Cerebellar nuclear complex (tissue), 1 donor: ENCODE measurements around the gene PPP1R14C.
A peak's percentile ranks its signal among the peaks of the same experiment; 100 is the strongest.
"Not testable (repeated sequence)": the region's sequence is repeated elsewhere in the genome, so short reads cannot be mapped to it uniquely, and the experiment has no call there.

Source experiments
- DNase-seq, 2 experiments: peaks; one replicate each; lab custom pipeline; 2025; lab: John Stamatoyannopoulos, UW

PPP1R14C gene

GRCh38 chr6:150142670-150143515 lies at the start of gene PPP1R14C:
TSS of gene PPP1R14C (plus strand) at chr6:150143044. CDS start at chr6:150143193, 149 bp downstream.
- DNase-seq, result no peak

- DNase-seq, result no peak
Observed at GRCh38 chr6:150093397-150093796, 49.4 kb upstream of the PPP1R14C start.

DNA sequence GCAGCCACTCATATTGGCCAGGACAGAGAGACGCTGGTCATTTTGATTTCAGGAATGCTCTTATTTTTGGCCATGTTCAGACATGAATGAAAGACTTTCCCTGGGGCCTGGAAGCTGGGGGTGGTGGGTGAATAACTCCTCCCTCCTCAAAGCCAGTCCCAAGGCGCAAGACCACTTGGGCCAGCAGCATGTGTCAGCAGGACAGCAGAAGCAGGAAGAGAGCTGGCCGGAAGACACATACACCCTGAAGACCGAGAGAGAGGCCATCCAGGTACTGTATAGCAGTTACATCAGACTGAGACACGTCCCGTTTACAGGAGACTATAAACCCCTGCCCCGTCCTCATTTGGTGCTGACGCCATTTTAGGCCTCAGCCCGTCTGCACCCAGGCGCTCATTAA lies 44.7 kb upstream of the PPP1R14C start:
- no peak for DNase-seq

DNA sequence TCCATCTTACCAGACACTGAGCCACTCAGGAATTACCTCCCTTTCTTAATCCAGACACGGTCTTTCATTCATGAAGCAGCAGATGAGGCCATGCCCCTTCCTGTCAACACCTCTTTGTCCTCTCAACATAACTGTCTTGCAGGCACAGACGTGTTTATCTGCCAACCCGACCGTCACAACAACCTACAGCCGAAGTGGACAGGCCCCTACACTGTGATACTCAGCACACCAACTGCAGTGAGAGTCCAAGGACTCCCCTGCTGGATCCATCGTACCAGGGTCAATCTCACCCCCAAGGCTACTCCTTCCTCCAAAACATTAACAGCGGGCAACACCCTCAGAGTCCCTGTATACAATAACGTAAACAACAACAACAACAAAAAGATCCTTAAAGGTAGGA lies 43.3 kb upstream of the PPP1R14C start:
- no peak for DNase-seq

DNA sequence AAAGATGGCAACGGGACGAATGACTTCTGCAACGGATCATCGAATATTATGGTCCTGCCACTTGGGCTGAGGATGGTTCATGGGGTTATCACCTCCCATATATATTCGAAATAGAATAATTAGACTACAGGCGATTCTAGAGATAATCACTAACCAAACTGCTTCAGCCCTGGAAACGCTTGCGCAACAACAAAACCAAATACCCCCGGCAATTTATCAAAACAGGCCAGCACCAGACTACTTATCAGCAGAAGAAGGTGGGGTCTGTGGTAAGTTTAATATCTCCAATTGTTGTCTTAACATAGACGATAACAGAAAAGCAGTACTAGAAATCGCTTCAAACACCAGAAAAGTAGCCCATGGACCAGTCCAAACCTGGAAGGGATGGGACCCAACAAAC lies 42.9 kb upstream of the PPP1R14C start:
- no peak for DNase-seq

- DNase-seq, result no peak
Observed at GRCh38 chr6:150100745-150101144, 42.1 kb upstream of the PPP1R14C start.

DNA sequence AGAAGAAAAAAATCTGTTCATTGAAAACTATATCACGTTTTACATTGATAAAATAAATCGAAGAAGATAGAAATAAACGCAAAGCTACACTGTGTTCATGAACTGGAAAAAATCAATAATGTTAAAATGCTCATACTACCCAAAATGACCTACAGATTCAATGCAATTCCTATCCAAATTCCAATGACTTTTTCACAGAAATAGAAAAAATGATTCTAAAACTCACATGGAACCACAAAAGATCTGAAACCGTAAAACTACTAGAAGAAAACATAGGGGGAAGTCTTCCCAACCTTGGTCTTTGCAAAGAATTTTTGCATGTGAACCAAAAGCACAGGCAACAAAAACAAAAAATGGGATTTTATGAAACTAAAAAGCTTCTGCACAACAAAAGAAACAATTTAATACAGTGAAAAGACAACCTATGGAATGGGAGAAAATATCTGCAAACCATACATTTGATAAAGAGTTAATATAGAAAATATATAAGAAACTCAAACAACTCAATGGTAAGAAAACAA lies 40.0 kb upstream of the PPP1R14C start:
- DNase-seq, result no peak

DNA sequence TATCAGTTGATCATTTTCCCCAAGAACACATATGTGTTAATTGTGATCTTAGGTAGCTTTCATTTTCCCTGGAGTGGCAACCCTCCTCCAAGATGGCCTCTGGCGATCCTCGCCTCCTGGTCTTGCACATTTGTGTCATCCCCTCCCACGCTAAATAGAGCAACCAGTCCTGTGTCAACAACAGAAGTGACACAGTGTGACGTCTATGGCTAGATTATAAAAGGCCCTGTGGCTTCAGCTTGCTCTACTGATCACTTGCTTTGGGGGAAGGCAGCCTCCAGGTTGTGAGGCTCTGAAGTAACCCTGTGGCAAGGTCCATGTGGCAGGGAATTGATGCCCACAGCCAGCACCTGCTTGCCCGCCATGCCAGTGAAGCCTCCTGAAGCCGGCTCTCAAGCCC lies 30.6 kb upstream of the PPP1R14C start:
- DNase-seq, result no peak

DNA sequence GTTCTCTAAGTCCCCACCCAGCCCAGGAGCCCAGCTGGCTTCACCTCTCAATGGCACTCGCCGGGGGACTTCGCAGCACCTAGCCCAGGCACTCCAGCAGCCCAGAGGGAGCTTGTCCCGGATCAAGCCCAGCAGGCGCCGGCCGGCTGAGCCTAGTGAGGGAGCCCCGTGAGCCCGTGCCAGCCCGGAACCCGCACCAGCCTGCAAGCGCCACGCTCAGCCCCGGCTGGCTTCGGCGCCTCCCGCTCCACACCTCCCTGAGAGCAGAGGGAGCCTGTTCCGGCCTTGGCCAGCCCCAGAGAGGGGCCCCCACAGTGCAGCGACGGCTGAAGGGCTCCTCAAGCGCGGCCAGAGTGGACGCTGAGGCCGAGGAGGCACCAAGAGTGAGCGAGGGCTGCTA lies 27.1 kb upstream of the PPP1R14C start:
- no peak for DNase-seq

DNA sequence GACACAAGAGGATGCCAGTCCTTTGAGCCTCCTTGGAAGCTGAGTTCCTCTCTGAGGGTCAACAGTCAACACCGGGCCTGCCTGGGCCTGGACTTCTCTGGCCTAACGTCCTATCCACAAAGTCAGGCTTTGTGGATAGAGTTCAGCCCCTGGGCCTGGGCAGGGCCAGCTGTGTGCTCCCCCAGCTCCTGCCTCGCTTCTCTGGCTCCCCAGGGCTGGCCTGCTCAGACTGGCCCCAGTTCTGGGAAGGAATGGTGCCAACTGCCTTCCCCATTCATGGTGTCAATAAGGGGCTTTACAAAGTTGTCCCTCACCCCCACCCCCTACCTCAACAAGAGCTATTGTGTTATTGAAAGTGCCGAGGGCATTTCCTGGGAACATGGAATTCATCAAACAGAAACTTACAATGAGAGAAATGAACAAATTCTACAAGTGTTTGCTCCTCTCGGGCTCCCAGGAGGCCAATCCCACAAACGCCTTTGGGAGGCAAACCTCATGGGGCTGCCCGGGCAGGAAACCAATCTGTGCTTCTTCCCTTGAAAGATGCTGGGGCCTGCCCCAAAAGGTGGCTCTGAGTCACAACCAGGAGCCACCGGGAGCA lies 26.5 kb upstream of the PPP1R14C start:
- no peak for DNase-seq

GRCh38 chr6:150118203-150118602 lies 24.6 kb upstream of the PPP1R14C start:
- DNase-seq, result no peak

DNA sequence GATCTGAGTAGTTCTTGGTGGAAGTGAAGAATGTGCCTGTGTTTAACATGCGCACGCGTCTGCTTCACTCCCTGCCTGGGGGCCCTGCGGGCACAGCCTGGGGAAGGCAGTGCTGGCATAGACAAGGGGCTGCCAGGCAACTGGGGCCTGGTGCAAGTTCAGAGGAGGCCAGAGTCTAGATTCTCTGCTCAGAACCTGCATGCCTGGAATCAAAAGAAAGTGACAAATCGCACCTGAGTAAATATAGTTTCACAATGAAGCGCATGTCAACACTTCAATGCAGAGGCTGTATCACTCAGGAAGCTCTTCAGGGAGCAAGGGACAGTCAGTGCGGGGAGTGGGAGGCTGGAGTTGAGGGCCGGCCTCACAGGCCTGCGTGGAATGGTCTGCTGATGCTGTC lies 24.2 kb upstream of the PPP1R14C start:
- no peak for DNase-seq

DNA sequence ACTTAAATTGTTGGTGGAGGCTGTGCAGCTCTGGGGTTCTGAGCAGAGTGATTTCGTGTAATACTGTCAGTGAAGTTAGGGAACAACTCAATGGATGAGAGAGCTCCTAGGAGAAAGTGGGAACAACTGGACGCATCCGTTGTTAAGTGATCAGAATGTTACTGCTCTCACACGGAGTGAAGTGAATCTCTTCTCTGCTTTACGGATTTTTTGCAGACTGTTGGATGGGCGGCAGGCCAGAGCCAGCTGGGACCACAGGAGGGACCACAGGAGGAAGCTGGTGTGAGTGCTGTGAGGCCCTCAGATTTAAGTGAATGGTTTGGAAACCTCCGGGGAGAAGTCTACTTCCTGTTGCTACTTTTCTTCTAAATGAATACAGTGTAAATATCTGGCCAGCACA lies 23.7 kb upstream of the PPP1R14C start:
- DNase-seq, result peak in 1 of 2 experiments; percentile 5

GRCh38 chr6:150123645-150124044 lies 19.2 kb upstream of the PPP1R14C start:
- DNase-seq, result no peak

- no peak for DNase-seq
Observed at GRCh38 chr6:150124235-150124634, 18.6 kb upstream of the PPP1R14C start.

DNA sequence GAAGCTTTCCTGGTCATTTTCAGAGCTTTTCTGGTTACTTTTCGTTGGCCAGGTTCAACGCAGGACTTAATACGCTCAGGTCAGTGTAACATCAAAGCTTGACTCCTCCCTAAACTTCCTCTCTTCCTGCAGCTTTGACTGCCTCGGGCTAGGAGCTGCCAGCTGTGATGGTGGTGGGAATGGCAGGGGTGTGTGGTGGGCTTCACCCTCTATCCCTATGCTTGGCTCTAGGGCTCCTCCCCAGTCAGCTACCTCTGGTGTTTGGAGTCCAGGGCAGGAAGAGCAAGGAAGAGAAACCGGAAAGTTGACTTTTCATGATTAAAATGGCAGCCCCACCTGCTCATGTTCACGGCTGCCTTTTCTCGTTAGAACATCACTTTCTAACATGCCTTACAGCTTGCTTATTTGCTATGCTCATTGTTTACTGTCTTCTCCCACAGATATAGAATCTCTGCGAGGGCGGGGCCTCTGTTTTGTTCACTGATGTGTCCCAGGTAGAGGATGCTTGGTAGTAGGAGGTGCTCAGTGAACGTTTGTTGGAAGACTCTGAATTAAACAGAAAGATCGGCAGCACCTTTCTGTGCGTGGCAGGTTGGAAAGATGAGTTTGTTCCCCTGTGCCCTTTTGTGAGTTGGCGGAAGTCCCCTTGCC lies 16.1 kb upstream of the PPP1R14C start:
- no peak for DNase-seq

DNA sequence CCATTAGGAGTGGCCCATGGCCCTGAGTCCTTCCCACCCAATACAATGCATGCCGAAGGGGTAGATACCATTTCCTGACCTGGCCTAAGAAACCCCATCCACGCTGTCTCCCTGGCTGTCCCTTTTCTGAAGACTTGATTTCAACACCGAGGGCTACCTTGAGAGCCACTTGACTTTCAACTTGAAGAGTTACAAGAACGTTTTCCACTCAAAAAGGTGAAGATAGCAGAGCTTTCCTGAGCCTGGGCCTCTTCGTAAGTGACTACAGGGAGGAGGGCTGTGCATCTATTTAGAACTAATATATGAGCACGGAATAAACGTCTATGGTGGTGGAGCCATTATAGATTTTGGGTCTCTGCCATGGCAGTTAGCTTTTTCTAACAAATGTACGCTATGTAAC lies 14.4 kb upstream of the PPP1R14C start:
- no peak for DNase-seq

DNA sequence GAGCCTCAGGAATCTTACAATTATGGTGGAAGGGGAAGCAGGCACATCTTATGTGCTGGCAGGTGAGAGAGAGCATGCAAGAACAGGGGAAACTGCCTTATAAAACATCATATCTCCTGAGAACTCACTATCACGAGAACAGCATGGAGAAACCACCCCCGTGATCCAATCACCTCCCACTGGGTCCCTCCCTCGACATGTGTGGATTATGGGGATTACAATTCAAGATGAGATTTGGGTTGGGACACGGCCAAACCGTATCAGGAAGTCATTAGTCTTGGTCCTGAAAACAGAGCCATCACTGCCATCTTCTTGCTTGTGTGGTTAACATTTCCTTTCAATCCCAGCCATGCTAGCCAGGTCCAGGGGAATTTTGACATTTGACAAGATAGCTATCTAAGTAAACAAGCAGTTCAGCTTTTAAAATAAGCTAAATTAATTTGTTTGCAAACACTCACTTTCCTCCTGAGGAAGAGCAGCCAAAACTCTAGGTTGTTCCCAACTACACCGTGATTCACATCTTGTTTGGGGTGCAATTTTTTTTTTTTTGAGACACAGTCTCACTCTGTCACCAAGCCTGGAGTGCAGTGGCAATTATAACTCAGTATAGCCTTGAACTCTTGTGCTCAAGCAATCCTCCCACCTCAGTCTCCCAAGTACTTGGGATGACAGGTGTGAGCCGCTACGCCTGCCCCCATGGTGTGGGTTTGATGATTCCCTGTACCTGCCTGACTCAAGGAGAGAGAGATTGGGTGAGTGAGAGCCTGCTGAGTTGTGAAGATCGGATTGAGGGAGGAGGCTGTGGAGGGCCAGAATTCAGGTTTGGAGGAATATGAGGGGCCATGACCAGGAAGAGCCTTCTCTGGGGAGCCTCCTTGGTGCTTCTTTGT lies 13.0 kb upstream of the PPP1R14C start:
- no peak for DNase-seq

DNA sequence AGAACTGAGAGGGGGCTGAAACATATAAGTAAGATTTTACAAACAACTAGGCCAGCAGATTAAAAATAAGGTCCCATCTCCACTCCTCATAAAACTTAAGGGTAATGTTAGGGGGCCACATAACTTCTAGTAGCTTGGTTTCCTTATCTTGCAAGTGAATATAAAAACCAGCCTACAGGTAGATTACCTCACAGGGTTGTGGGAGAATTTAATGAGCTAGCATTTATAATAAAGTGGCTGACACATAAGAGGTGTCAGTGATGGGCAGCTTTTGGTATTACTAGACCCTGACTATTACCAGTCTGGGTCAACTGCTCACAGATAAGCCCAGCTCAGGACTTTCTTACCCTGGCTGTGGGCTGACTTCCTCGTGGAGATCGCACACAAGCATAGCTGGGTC lies 9.2 kb upstream of the PPP1R14C start:
- no peak for DNase-seq

- no peak for DNase-seq
Observed at GRCh38 chr6:150134280-150134920, 8.4 kb upstream of the PPP1R14C start.

- DNase-seq, result not testable (repeated sequence)
Observed at GRCh38 chr6:150137711-150138110, 5.1 kb upstream of the PPP1R14C start.
